ENCODE results near the gene CCDC15.

Gene CCDC15

GRCh38 chr11:125070699-125071254, 116.8 kb downstream of the CCDC15 start:
- Histone ChIP-seq H3K4me1 (no peaks in the 10 kb centered on the region), H3K4me3 (ENCODE audit: low read depth, low read length) (no peak overlapping the region), H3K36me3 (no peaks in the 10 kb centered on the region), H3K27me3 (peaks cover 29% of the 10 kb centered on the region), H3K9me3 (no peaks in the 10 kb centered on the region)
- no peak for TF ChIP-seq CTCF (IDR thresholded peaks at IDR 0.05; ENCODE audit: low read depth, low read length)
- DNase-seq: no peak

GRCh38 chr11:125071435-125071834, 117.4 kb downstream of the CCDC15 start:
- H3K9me3 ChIP-seq: no peaks in the 10 kb centered on the region
- TF ChIP-seq CTCF (IDR thresholded peaks at IDR 0.05; ENCODE audit: low read depth, low read length): no peak
- H3K4me3 ChIP-seq (ENCODE audit: low read depth, low read length): no peak overlapping the region
- no peaks in the 10 kb centered on the region for H3K4me1 ChIP-seq
- no peak for DNase-seq
- H3K36me3 ChIP-seq: no peaks in the 10 kb centered on the region
- peaks cover 23% of the 10 kb centered on the region for H3K27me3 ChIP-seq

- no peak for DNase-seq
- Histone ChIP-seq H3K4me3 (ENCODE audit: low read depth, low read length) (no peak overlapping the region), H3K4me1 (no peaks in the 10 kb centered on the region), H3K36me3 (no peaks in the 10 kb centered on the region), H3K9me3 (no peaks in the 10 kb centered on the region), H3K27me3 (peaks cover 23% of the 10 kb centered on the region)
- no peak for TF ChIP-seq CTCF (IDR thresholded peaks at IDR 0.05; ENCODE audit: low read depth, low read length)
Measured at GRCh38 chr11:125071846-125072217, 117.8 kb downstream of the CCDC15 start.

- no peak for DNase-seq
- Histone ChIP-seq H3K4me1 (no peaks in the 10 kb centered on the region), H3K36me3 (no peaks in the 10 kb centered on the region), H3K9me3 (no peaks in the 10 kb centered on the region), H3K27me3 (peaks cover 20% of the 10 kb centered on the region), H3K4me3 (ENCODE audit: low read depth, low read length) (no peak overlapping the region)
- TF ChIP-seq CTCF (IDR thresholded peaks at IDR 0.05; ENCODE audit: low read depth, low read length): no peak
Measured at GRCh38 chr11:125072218-125072960, 118.4 kb downstream of the CCDC15 start.

DNA sequence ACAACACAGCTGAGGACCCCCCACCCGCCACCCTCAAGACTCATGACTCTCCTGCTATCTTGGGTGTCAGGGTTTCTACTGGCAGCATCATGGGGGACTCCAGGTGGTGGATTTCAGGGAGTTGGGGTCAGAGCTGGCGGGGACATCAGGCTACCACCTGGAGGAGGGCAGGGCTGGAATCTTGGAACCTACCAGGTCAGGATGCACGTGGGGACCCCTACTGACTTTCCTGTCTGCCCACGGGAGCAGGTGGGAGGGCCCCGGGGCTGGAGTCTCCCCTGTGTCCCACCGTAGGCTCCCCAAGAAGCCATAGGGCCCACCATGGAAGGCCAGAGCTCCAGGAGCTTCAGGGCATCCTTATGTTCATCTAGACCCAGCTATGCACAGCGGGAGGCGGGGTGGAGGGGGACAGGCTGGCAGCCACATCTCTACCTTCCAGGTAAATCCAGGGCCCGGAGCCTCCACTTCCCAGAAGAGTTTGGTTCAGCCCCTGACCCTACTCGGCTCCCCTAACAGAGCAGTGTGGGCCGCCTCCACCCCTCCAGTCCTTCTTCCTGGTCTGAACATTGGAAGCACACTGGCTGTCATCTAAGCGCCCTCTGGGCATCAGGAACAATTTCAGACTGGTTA, 119.1 kb downstream of the CCDC15 start:
- H3K27me3 ChIP-seq: peaks cover 23% of the 10 kb centered on the region
- H3K36me3 ChIP-seq: no peaks in the 10 kb centered on the region
- no peaks in the 10 kb centered on the region for H3K9me3 ChIP-seq
- no peaks in the 10 kb centered on the region for H3K4me1 ChIP-seq
- no peak overlapping the region for H3K4me3 ChIP-seq (ENCODE audit: low read depth, low read length)
- TF ChIP-seq CTCF (IDR thresholded peaks at IDR 0.05; ENCODE audit: low read depth, low read length): no peak
- DNase-seq: no peak

Measured in BE2C (cell line).